Posterior vena cava (tissue), 2 donors: Measurements from ENCODE around the gene CDK3. TPM values are rescaled to one million over a fixed set of nuclear protein-coding genes. Genes with fewer than 3 reads are reported as not detected.
"Not testable (repeated sequence)": the region's sequence is repeated elsewhere in the genome, so short reads cannot be mapped to it uniquely, and the experiment has no call there.

Source experiments
- DNase-seq: peaks from one replicate; pipeline ENCODE4 v3.0.0-alpha.2; 2020; ENCODE audit warnings: low spot score
- intact Hi-C, 2 donors: fragments of 100-400 bp; cut with DNase I; formaldehyde crosslinking; loops; one replicate each; pipeline versions ENCODE4 v1.14.1 to v1.14.2; 2022 to 2023
- total RNA-seq, 2 donors: library from RNA; stranded (reverse); fragmentation: NEBNext Ultra II Directional; extraction: Animal tissue kit (Norgen Biotek cat#: 25700); gene quantifications; one replicate each; pipeline ENCODE4 v1.2.1, GENCODE V29; 2021
- donor health status: DM: yes; HTN: yes; CAD: no.
- donor health status: DM: yes; HTN: yes; CAD: no.

The CDK3 gene
- total RNA-seq, 2 donors from 2014 or later = 2.9 to 4.9 TPM

- DNase-seq = no peak
- intact Hi-C loops = loop anchor here in 1 of 2 donors (5.0 kb wide), 1 partner anchor 790 kb away; no protein-coding TSS in a partner anchor
Observed at GRCh38 chr17:76032073-76032779, 31.6 kb downstream of the CDK3 start.

GRCh38 chr17:76032780-76033108, 32.1 kb downstream of the CDK3 start:
- DNase-seq = no peak
- intact Hi-C loops = loop anchor here in 1 of 2 donors (5.0 kb wide), 1 partner anchor 790 kb away; no protein-coding TSS in a partner anchor

- DNase-seq = no peak
Observed at GRCh38 chr17:76033139-76033538, 32.5 kb downstream of the CDK3 start.

GRCh38 chr17:76034428-76035350, 34.0 kb downstream of the CDK3 start:
- no peak for DNase-seq
- intact Hi-C loops = loop anchor here in 1 of 2 donors (5.0 kb wide), 1 partner anchor 788 kb away; no protein-coding TSS in a partner anchor

More at GRCh38 chr17:76033139-76033538, 32.5 kb downstream of the CDK3 start:
- intact Hi-C loops = loop anchor here in 1 of 2 donors (5.0 kb wide), 1 partner anchor 789 kb away; no protein-coding TSS in a partner anchor

- DNase-seq = no peak
- intact Hi-C loops = no loop called here
Observed at GRCh38 chr17:76036497-76037261, 36.0 kb downstream of the CDK3 start.

- intact Hi-C loops = no loop called here
- no peak for DNase-seq
Observed at GRCh38 chr17:76038050-76038449, 37.4 kb downstream of the CDK3 start.

- DNase-seq = no peak
- intact Hi-C loops = no loop called here
Observed at GRCh38 chr17:76039121-76039520, 38.5 kb downstream of the CDK3 start.

- DNase-seq = no peak
- intact Hi-C loops = no loop called here
Observed at GRCh38 chr17:76040376-76040775, 39.7 kb downstream of the CDK3 start.

- intact Hi-C loops, DNase-seq: not testable (repeated sequence)
Observed at GRCh38 chr17:76042868-76043267, 42.2 kb downstream of the CDK3 start.

GRCh38 chr17:76044475-76045007, 43.9 kb downstream of the CDK3 start:
- DNase-seq, intact Hi-C loops: not testable (repeated sequence)

- DNase-seq = no peak
- intact Hi-C loops = no loop called here
Observed at GRCh38 chr17:76046064-76046463, 45.4 kb downstream of the CDK3 start.

- no peak for DNase-seq
- intact Hi-C loops = no loop called here
Observed at GRCh38 chr17:76048025-76048605, 47.5 kb downstream of the CDK3 start.

- intact Hi-C loops = no loop called here
- no peak for DNase-seq
Observed at GRCh38 chr17:76048711-76049110, 48.1 kb downstream of the CDK3 start.

- intact Hi-C loops = no loop called here
- DNase-seq = no peak
Observed at GRCh38 chr17:76049239-76049638, 48.6 kb downstream of the CDK3 start.

- DNase-seq = no peak
- intact Hi-C loops = no loop called here
Observed at GRCh38 chr17:76049836-76050537, 49.3 kb downstream of the CDK3 start.

- intact Hi-C loops = no loop called here
- no peak for DNase-seq
Observed at GRCh38 chr17:76050538-76051467, 50.1 kb downstream of the CDK3 start.

- intact Hi-C loops = no loop called here
Observed at GRCh38 chr17:76051561-76051960, 50.9 kb downstream of the CDK3 start.

More at GRCh38 chr17:76051561-76051960, 50.9 kb downstream of the CDK3 start:
- DNase-seq = no peak
